ENCODE results near the gene GAD2.

Gene GAD2

GRCh38 chr10:26216585-26217395 is at the start of gene GAD2:
TSS of gene GAD2 (plus strand) at chr10:26216774. CDS start at chr10:26216810, 36 bp downstream.
- DNase-seq: no peak

- no peak for DNase-seq
Observed at GRCh38 chr10:26169466-26169865, 47.1 kb upstream of the GAD2 start.

GRCh38 chr10:26172131-26172530 is 44.4 kb upstream of the GAD2 start:
- DNase-seq: no peak

- DNase-seq: no peak
Observed at GRCh38 chr10:26173837-26174236, 42.7 kb upstream of the GAD2 start.

GRCh38 chr10:26177341-26177740 is 39.2 kb upstream of the GAD2 start:
- no peak for DNase-seq

- no peak for DNase-seq
Observed at GRCh38 chr10:26194275-26194674, 22.3 kb upstream of the GAD2 start.

GRCh38 chr10:26197248-26197647 is 19.3 kb upstream of the GAD2 start:
- no peak for DNase-seq

GRCh38 chr10:26198119-26198518 is 18.5 kb upstream of the GAD2 start:
- no peak for DNase-seq

GRCh38 chr10:26199841-26200240 is 16.7 kb upstream of the GAD2 start:
- no peak for DNase-seq

GRCh38 chr10:26205223-26205622 is 11.4 kb upstream of the GAD2 start:
- no peak for DNase-seq

GRCh38 chr10:26211781-26212444 is 4.7 kb upstream of the GAD2 start:
- DNase-seq: no peak

GRCh38 chr10:26212511-26212910 is 4.1 kb upstream of the GAD2 start:
- DNase-seq: no peak

GRCh38 chr10:26213157-26213800 is 3.3 kb upstream of the GAD2 start:
- DNase-seq: no peak

- DNase-seq: no peak
Observed at GRCh38 chr10:26214004-26214403, 2.6 kb upstream of the GAD2 start.

GRCh38 chr10:26214551-26215395 is 1.8 kb upstream of the GAD2 start:
- DNase-seq: no peak

GRCh38 chr10:26215396-26215934 is 1.1 kb upstream of the GAD2 start:
- no peak for DNase-seq

- no peak for DNase-seq
Observed at GRCh38 chr10:26215935-26216584, 514 bp upstream of the GAD2 start.

- no peak for DNase-seq
Observed at GRCh38 chr10:26217396-26218086, 967 bp downstream of the GAD2 start.

- no peak for DNase-seq
Observed at GRCh38 chr10:26219676-26220075, 3.1 kb downstream of the GAD2 start.

GRCh38 chr10:26220901-26221300 is 4.3 kb downstream of the GAD2 start:
- no peak for DNase-seq

- DNase-seq: no peak
Observed at GRCh38 chr10:26221541-26221940, 5.0 kb downstream of the GAD2 start.

- DNase-seq: no peak
Observed at GRCh38 chr10:26222563-26222962, 6.0 kb downstream of the GAD2 start.
